Inflammatory macrophage treated with lipopolysaccharide for 4 hours (primary cell): ENCODE results near the gene TMEM72.

Source experiments
- DNase-seq: peaks from one replicate; pipeline ENCODE4 v3.0.0-alpha.2; 2020

Gene TMEM72

DNA sequence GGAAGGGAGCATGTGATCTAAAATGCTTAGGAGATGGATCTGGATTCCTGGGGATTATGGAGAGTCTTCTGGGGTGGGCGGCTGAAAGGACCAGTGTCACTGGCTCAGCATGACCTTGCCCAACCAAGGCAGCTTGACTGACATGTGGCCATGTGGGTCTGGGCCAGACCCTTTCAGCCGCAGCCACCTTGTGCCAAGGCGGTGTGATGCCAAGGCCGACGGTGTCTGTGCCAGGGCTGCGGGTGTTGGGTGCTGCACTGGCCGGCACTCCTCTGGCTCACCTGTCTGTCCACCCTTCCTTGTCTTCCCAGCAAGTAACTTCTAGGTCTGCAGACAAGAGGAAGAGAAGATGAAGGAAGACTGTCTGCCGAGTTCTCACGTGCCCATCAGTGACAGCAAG is 58.7 kb downstream of the TMEM72 start:
- no peak for DNase-seq

DNA sequence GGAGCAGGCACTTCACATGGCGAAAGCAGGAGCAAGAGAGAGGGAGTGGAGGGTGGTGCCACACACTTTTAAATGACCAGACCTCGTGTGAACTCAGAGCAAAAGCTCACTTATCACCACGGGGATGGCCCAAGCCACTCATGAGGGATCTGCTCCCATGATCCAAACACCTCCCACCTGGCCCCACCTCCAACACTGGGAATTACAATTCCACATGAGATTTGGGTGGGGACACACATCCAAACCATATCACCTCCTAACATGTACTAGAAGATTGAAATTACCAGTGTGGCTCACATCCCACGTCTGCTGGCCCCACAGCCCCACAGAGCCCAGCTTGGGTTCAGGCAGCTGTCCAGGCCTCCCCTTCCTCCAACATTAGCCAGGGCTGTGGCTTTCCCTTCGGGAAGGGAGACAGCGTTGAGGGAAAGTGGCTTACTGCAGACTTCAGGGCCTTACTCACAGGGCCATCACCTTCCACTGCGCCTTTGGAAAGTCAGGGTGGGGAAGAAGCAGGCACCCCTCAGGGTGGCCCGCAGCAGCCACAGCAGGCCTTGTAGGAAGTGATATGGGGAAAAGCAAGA is 59.8 kb downstream of the TMEM72 start:
- DNase-seq: no peak

DNA sequence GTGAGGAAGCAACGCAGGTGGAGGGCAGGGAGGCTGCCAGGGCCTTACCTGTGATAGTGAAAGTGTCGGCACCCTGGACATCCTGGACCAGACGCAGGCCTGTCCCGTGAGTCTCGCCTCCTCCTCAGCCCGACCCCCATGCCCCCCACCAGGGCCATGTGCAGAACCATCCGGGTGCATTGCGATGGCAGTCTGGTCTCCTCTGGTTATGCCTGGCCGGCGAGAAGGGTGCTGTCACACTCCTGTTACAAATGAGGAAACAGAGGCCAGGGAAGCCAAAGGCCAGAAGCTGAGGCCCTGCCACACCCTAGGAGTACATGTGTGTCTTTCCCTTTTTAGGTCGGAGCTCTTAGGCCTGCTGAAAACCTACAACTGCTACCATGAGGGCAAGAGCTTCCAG is 60.3 kb downstream of the TMEM72 start:
- DNase-seq: peak; percentile 56

DNA sequence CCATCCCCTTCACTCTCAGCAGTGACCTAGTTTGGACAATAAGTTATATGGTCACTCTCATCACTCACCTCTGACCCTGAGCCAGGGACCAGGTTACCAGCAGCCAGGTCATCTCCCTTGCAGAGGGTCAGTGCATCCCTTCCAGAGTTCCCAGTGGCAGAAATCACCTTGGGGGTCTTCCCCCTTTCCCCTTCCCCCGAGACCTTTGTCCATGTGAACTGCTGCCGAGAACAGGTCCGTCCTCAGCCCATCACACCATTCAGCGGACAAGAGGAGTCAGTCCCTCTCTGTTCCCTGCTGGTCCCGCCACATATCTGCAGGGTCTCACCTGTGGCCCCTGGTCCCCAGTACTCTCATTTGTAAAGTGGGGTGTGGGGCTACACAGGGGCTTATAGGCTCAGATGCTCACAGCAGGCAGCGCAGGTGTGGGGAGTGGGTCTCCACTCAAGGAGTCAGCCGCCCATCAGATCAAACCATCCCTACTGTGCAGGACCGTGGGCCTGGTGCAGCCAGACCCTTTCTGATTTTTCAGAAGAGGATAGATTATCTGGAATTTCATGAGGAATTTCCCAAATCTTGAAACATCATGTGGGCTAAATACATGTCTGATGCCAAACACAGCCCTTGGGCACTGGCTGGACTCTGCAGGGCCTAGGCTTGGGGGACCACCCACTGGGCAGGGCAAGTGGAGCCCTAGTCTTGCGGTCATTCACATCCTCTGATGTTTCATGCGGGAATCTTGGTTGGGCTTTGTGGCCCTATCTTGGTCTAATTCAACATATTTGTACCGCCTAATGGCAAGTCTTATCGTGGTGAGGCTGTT is 61.0 kb downstream of the TMEM72 start:
- DNase-seq: no peak

DNA sequence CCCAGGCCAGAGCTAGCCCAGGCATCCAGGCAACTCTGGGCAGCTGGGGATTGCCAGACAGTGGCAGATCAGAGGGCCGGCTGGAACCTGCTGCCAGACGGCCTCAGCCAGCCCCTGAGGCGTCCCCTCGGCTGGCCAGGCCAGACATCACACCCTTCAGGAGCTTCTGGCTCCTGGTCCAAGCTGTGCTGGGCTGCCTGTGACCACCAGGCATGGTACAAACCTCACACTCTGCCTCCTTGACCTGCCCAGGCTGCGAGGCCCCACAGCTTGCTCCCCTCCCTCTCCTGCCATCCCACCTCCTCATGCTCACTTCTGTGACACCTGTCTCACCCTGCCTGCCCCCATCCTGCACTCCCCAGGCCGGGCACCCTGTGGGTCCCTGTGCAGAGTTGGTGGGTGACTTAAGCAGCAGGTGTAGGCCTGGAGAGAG is 61.8 kb downstream of the TMEM72 start:
- DNase-seq: no peak

DNA sequence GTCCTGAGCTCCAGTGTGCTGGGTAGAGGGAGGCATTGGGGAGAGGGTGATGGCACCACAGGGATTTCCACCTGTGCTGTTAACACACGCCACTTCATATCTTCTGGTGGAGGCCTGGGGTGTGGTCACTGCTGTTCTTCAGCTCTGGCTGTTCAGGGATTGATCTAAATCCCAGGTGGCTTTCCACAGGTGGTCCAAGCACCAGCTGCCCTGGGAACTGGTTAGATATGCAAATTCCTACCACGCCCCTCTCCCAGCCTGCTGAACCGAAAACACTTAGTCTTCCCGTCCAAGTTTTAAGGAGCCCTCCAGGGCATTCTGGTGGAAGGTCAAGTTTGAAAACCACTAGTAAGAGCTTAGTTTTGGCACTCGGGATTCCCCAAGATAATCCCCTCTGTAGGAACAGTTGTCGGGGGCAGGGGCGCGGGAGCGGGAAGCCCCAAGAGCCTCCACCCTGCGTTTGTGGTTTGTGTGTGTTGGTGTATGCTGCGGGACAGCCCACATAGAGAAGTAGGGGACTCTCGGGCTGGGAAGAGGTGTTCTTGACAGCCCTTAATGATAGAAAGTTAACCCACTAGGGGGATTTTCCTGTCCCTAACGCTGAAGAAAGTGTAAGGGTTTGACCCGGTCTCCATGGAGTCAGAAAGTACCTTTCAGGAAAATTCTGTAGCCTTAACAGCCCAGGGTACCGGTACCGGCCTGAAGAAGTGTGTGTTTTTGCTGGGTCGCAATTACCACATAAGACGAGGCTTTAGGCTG is 62.4 kb downstream of the TMEM72 start:
- peak; percentile 45 for DNase-seq

DNA sequence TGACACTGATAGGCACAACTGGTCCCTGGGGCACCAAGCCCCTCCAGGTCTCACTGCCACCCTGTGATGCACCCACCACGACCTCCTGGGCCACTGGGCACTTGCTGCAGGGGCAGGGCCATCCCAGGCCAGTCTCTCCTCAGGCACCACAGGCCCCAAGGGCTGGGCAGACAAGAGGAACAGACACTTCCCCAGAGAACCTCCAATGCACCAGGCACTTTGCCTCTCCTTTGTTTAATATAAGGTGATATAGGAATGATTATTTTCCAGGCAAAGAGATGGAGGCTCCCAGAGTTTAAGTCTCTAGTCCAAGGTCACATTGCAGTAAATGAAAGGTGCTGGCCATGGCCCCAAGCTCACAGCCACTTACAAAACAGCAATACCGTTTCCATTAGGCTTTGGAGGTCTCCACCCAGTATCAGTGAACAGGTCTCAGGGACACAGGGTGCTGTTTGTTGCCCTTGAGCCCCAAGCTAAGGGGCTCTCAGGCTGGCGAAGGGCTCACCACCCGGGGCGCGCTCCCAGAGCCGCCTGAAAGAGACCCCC is 63.0 kb downstream of the TMEM72 start:
- DNase-seq: peak; percentile 34

DNA sequence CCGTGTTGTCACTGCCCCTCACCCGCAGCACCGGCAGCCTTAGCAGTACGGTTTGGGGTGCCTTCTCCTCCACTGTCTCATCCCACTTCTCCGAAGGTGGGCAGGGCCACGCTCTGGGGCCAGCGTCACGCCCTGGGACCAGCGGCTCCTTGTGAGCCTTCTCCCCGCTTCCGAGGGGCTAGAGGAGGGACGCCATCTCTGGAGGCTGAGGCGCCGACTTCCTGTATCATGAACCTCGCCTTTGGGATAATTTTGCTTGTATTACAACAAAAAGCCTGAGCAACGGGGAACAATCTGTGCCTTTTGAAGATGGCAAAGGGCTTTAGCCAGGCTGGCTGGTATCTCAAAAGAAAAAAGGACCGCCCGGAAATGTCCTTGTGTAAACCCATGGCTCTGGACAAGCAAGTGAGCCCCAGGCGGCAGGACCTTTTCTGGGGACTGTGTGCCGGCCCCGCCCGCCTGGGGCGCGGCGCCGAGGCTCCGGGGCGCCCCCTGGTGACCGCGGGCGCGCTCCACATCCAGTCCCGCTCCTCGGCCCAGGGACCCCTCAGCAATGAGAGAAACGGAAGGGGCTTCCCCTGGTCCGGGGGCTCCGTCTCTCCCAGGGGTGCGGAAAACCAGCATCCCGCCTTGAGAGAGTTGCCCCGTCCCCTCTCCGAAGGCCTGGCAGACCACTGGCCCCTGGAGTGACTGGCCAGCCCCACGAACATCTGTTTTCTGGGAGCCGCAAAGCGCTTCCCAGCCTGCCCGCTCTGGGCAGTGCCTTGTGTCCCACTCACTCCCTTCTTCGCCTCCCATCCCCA is 63.7 kb downstream of the TMEM72 start:
- peak; percentile 71 for DNase-seq

DNA sequence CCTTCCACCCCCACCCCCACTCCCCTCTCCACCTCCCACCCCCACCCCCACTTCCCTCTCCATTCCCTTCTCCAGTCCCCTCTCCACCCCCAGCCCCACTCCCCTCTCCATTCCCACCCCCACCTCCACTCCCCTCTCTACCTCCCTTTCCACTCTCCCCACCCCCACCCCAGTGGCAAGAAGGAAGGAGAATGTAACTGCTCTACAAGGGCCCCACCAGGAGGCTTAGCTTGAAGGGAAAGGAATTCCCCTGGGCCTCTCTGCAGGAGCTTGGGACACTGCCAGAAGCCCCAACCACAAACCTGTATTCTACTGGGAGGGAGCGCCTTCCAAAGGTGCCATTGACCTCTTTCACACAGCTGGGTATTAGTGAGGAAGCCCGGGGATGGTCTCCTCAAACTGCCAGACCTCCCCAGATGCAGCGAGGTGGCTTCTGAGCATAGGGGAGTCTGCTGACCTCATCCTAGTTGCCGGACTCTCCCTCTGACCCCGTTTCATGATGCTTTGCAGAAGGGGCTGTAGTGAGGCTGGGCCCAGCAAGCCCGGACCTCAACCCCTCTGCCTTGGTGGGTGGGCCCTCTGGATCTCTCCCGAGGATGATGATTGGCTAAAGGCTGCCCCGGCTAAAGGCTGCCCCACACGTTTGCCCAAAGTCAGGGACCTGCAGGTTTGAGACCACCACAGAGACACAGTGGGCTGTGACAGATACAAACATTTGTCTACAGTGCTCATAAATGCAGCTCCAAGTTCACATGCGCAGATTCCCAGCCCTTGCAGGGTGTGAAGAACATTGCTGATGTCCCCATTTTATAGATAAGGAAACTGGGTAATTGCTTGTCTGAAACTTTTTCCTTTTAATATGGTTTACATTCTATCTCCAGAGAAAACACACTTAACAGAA is 64.5 kb downstream of the TMEM72 start:
- no peak for DNase-seq

DNA sequence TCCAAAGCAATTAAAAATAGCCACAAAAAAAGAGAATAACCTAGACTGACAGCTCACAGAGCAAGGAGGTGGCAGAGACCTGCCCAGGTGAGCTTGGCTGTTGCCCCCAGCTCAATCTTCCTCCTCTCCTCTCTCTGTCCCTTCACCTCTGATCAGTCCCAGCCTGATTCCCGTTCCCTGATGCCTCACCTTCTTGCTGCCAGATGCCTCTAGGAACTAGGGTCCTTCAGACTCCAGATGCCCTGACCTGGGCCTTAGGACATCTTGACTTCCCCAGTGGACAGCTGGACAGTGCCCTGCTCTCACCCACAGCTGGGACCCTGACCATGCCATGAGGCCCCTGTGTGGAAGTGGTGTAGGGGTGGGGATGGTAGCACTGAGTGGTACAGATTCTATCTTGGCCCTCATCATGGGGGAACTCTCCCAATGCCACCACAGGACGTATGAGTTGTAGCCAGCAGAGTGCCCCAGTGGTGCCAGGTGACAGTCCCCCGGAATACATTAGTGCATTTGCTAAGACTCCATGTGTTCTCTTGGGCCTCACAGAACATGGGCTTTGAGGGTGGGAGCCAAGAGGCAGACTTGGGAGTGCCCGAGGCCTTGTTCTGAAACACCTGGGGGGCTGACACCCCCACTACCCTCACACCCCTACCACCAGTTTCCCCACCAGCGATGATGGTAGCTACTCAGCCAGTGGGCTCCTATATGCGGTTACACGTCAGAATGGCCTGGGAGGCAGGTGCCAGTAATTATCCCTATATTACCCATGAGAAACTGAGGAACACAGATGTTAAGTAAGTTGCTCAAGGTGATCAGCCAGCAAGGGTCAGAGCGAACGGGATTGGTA is 65.4 kb downstream of the TMEM72 start:
- no peak for DNase-seq

DNA sequence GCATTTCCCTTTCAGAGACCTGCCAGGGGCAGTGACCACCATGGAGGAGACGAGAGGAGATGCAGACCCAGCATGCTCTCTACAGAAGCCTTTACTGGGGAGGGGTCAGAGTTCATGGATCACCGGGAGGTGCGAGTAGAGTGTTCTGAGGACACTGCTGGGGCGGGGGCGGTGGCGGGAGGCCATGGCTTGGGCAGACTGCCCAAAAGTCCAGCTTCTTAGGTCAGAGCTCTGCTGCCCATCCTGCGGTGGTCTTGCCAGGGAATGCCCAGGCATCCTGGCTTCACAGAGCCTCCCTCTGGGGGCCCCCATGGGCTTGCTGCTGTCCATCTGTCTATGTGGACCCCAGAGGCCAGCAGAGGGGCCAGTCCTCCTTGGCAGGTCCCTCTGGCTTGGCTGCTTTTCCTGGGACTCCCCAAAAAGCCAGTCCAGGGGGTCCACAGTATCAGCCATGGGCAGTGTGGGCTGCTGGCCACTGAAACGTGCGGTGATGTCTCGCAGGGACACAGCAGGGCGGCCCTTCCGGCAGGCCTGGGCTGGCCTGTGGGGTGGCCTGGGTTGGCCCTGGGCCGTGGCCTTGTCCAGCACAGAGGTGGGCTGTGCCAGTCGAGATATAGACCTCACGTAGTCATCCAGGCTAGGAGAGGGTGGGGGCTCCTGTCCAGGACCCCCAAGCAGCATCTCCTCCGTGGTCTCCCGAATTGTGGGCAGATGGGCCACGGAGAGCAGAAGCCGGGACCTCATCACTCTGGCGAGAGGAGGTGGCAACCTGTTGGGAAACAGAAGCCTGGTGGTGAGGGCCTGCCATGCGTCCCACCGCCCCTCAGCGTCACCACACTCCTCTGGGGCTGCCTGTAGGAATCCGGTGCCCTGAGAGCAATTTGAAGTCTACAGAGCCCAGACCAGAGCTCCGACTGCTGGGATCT is 66.4 kb downstream of the TMEM72 start:
- no peak for DNase-seq

DNA sequence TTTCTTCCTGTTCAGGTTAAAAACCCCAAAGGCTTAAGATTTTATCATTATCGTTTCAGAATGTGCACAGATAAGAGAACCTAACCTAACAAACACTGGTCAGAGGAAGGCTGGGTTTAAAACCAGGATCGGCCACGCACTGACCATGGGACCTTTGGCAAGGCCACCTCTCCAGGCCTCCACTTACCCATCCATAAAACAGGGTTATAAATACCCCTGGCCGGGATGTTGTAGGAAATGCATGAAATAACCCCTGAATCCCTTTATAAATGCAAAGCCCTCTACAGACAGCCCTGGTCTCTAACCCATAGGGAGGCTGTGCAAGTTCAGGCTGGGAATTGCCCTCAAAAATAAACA is 67.1 kb downstream of the TMEM72 start:
- DNase-seq: no peak

DNA sequence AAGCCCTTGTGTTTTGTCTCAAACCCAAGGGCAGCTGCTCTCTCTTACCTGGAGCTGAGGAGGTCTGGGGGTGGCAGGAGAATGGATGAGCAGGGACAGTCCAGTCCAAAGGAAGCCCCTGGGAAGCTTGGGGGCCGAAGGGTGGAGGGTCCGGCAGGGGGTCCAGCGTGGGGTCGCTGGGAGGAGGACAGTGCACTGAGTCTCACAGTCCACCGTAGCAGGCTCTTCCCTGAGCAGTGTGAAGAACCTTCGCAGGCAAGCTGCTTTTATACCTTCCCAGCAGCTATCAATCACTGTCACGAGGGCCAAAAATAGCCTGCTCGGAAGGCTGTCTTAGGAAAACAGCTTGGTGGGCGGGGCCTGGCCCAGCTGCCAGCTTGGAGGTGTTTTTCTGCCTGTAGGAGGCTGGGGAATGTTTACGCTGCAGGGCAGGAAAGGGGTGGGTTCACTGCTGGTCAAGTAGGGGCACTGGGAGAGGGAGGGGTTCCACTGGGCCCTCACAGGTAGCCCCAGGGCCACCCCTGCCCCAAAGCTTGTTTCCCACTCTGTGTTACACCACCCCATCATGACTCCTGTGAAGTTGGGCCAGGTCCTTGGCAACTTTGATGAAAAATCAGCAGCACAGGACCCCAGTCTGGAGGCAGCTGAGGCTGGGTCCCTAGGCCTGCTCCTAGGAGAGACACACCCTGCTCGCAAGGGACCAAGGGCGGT is 67.6 kb downstream of the TMEM72 start, which contains the start of gene DEPP1:
DEPP1 (minus strand) TSS at position 240 of the 711 bp plus-strand sequence. CDS start 779 bp downstream, outside the sequence.
- DNase-seq: peak; percentile 61

DNA sequence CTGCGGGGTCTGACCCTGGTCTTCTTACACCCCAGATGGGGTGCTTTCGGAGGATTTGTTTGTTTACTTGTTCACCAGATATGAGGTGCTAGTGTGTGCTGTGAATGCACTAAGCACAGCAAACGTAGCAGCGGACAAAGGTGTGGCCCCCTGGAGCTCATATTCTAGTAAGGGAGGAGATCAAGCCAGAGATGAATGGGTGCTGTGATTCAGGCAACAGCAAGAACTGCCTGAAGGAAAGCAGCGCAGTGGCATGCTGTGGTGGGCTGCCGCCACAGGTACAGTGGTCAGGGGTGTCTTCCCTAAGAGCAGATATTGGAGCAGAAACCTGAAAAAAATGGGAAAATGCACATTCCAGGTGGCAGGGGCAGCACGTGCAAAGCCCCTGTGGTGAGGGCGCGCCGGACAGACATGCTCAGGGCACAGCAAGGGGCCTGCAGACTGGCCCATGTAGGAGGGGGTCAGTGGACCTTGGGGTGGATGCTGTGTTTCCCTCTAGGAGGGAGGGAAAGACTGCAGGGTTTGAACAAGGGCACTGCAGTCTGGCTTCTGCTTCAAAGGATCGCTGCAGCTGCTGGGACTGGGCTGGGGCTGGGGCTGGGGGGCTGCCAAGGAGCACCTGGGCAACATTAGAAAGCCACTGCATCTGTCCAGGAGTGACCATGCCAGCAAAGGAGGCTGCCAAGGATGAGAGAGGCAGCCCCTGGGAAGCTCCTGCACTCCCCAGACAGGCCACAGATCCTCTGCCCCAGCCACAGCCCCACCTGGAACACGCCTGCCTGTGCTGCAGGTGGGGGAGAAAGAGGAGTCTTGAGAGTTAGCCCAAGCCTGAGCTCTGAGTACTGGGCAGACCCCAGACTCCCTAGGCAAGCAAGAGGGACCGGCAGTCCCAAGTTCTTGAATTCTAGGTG is 68.4 kb downstream of the TMEM72 start:
- DNase-seq: no peak

DNA sequence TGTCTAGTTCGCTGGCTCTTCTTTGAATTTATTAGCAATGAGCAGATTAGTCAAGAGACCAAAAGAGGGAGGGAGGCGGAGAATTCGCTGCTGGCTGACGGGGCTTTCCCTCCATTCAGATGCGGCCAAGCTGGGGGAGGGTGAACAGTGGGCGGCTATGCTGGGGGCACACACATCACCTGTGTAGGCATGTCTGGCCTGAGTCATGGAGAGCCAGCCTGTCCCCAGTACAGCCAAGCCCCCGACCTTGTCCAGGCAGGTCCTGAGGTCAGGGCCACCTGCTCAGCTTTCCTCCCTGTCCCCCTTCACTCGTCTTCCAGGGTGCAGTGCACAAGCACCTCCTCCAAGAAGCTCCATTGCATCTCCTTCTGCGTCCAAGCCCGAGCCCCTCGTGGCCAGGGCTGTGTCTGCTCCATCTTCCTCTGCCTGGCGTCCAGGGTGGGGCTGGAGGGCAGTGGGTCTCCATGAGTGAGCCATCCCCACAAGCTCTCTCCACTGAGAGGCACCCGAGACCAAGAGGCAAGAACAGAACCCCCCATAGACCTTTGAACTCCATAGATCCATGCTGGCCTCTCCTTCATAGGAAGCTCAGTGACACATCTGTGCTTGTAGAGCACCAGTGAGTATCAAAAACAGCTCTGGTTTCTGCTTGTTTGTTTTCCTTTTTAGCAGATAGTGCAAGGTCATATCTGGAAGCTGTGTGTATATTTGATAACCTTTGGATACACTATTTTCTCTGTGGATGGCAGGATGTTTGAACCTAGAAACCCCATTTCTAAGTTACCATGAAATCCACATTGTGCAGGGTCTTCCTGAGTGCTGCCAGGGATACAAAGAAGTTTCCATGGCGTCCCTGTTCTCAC is 69.4 kb downstream of the TMEM72 start:
- DNase-seq: no peak
